NCI-H2029 treated with DMSO at 0.1 percent for 48 hours (cell line): Measurements from ENCODE around the gene SHISA7.
"Not testable (repeated sequence)": the region's sequence is repeated elsewhere in the genome, so short reads cannot be mapped to it uniquely, and the experiment has no call there.

ENCODE experiments used
- DNase-seq: peaks from one replicate; lab custom pipeline; 2025; lab: John Stamatoyannopoulos, UW

The SHISA7 gene

DNA sequence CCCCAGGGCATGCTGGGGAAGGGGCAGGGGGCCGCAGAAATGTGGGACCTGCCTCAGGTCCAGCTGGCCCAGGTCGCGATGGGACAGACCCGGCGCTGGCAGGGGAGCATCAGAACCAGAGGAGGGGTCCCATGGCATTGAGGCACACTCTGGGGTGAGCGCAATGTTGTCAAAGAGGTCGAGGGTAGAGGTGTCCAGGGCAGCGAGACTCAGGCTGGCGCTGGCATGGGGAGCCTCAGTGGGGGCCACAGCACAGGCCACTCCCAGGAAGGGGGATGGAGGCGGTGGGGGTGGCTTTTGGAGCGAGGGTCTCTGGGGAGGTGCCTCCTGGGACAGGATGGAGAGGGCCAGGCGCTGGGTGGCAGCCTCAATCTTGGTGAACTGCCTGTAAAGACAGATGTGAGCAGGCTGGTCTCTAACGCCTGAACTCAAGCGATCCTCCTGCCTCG, 20.5 kb upstream of the SHISA7 start:
- DNase-seq = no peak

DNA sequence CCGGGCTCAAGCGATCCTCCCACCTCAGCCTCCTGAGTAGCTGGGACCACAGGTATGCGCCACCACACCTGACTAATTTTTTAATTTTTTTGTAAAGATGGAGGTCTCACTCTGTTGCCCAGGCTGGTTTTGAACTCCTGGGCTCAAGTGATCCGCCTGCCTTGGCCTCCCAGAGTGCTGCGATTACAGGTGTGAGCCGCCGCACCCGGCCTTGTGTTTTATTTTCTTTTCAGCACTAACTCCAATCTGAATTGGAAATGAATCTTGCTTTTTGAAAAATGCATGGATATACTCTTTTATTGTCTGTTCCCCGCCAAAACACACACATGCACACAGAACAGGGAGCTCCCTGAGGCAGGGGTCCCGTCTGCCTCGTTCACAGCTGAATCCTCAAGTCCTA, 19.6 kb upstream of the SHISA7 start:
- DNase-seq = no peak

DNA sequence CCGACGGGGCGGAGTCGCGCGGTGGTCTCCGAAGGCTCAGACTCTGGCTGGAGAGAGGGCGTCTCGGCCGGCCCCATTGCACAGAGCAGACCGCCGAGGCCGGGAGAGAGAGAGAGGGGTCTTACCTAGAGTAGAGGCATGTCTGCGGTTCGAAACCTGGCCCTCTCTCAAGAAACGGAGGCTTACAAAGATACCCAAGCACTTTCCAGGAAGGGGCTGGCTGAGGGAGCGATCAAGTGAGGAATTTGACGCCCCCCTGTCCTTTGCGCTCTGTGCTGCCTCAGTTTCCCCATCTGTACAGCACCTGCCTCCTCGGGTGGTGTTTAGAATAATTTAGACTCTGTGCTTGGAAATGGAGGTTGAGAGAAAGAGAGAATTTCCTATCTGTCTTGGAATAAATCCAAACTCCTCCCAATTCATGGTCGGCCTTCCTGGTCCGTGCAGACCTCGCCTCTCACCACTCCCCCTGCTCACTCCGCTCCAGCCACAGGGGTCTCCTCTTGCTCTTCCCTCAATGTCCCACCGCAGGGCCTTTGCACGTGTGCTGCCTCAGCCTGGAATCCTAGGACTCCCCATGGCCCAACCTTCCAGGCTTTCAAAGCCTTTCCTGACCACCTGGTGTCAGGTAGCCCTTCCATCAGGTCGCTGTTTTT, 19.0 kb upstream of the SHISA7 start:
- DNase-seq = no peak

DNA sequence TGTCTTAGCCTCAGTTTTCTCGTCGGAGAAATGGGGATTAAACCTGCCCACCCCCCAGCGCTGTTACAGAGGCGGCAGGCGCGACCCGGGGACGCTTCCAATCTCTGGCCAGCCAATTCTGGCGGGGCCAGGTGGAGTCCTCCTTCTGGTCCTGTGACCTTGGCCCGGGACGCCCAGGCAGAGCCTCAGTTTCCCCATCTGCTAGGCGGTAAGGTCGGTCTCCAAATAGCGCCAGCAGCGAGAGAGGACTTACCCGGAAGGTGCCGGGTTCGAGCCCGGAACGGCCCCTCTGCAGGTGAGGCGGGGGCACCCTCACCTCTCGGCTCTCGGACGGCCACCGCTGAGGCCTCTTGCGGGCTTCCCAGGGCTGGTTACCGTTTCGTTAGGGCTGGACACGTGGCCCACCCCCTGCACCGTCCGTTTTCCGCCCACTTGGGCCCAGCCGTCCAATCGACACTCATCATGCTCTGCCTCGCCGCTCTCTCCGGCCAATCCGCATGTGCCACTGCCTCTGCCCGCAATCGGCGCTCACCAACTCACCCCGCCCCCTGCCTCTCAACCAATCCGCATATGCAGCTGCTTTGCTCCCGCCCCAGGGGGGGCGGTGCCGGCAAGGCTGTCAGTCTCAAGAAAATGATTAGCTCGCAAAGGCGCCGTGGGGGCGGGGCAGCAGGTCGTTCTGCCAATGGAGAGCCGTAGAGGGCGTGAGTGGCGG, 18.3 kb upstream of the SHISA7 start, which contains the start of gene ISOC2:
Gene ISOC2 (minus strand): TSS at position 384 of the 715 bp plus-strand sequence. CDS start 5,156 bp downstream, outside the sequence.
- DNase-seq = peak; percentile 97

DNA sequence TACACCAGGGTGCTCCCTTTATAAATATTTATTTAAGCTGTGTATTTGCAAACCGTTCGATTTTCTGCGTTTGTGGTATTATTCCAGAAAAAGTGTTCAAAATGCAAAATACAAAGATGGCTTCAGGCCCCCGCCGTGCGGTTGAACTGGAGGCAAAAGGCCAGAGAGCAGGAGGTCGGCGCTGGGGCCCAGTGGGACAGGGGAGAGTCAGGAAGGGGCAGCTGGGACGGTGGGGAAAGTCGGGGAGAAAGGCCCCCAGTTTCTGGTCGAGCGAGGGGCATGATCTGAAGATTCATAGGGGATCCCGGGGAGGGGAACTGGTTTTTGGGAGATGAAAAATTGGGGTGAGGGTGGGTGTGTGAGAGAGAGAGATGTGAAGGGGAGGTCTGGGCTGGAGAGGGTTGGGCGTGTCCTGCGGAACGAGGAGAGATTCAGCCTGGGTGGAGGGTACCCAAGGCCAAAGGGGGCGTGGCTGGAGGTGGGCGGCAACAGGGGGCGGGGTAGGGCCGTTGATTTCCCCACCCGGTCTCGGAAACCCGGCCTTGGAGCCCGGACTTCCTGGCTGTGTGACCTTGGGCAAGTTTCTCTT, 17.7 kb upstream of the SHISA7 start:
- DNase-seq = no peak

DNA sequence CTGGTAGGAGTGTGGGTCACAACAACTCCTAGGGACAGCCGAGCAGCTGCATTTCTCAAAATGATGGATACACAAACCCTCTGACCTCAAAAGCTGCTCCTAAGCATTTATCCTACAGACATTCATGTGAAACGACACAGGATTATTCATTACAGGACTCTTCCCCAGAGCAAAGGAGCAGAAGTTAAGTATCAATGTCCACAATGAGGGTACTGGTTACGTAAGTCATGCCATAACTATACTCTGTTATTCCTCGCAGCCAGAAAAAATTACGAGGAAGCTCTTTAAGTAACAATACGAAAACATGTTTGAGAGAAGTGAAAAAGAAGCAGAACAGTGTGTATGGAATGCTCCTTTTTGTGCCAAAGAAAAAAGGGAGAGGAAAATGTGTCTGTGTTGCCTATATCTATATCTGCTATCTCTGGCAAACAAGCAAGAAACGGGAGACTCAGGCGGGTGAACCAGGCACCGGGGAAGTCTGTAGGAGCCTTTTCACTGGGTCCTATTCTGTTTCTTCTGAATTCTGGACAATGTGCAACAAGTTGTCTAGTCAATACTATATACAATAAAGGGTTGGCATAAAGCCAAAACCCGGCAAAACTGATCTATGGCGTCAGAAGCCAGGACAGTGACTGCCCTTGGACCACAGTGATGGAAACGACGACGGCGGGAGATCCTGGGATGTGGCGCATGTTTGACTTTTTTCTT, 17.0 kb upstream of the SHISA7 start:
- DNase-seq = no peak

DNA sequence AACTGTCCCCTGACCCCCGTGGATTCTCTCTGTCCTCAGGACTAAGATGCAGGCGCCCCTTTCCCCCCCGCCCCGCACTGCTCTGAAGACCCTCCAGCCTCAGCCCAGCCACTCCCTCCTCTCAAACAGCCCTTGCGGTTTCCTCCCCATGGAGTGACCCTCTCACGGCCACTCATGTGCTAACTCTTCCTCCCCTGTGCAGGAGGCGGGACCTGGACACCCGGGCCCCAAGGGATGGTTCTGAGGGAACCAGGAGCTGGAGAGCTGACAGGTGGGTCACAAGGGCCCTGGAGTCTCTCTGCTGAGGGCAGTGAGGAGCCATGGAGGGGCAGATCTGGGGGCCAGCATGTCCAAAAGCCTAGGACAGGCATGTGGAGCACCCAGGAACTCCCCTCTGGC, 16.4 kb upstream of the SHISA7 start:
- no peak for DNase-seq

DNA sequence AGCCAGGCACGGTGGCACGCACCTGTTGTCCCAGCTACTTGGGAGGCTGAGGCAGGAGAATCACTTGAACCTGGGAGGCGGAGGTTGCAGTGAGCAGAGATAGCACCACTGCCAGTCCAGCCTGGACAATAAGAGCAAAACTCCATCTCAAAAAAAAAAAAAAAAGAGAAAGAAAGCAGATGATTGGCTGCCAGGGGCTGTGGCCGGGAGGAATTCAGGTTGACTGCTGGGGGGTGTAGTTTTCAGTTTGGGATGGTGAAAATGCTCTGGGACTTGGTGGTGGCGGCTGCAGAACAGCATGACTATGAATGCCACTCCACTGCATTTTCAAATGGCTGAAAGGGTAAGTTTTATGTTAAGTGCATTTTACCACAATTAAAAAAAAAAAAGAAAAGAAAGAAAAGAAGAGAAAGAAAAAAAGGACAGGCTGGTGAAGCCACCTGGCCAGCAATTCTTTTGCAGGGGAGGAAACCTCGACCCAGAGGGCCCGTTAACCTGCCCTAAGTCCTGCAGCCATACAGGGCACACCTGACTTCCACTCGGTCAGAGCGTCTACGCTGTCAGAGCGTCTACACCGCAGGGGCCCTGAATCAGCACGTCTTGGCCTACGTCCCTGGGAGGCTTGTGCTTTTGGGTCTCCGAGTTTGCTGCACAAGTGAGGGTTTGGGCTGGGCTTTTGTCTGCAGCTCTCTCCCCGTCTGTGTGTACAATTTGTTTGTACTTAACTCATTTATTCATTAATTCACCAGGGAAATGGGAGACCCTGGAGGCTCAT, 14.8 kb upstream of the SHISA7 start:
- DNase-seq = no peak

DNA sequence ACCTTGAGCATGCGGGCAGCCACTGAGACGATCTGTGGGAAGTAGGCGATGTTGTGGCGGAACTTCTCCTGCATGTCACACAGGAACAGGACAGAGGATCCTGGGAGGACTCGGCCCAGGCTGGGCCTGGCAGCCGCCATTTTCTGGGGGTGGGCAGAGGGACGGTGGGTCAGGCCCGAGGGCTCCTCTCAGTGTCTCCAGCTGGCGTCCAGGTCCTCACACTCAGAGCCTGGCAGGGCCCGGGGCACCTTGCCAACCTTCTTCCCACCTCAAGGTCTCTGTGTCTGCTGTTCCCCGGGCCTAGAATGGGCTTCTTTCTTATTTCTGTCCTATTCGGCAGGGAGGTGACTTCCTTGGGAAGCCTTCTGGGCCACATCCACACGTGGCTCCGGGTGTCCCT, 13.2 kb upstream of the SHISA7 start:
- DNase-seq = no peak

DNA sequence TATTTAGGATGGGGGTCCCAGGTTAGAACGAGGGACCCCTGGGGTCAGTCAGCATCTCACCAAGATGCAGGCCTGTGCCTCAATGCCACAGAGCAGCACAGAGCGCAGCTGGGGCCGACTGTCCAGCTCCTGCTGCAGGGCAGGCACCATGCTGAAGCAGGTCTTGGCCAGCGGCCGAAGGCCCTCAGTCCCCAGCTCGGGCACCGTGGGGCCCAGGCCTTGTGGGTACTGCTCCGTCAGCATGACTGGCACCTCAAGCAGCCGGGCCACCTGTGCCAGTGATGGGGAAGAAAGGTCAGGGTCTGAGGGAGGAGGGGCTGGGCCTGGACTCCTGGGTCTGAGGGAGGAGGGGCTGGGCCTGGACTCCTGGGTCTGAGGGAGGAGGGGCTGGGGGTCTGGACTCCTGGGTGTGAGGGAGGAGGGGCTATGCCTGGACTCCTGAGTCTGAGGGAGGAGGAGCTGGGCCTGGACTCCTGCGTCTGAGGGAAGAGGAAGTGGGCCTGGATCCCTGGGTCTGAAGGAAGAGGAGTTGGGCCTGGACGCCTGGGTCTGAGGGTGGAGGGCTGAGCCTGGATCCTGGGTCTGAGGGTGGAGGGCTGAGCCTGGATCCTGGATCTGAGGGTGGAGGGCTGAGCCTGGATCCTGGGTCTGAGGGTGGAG, 12.6 kb upstream of the SHISA7 start:
- no peak for DNase-seq

DNA sequence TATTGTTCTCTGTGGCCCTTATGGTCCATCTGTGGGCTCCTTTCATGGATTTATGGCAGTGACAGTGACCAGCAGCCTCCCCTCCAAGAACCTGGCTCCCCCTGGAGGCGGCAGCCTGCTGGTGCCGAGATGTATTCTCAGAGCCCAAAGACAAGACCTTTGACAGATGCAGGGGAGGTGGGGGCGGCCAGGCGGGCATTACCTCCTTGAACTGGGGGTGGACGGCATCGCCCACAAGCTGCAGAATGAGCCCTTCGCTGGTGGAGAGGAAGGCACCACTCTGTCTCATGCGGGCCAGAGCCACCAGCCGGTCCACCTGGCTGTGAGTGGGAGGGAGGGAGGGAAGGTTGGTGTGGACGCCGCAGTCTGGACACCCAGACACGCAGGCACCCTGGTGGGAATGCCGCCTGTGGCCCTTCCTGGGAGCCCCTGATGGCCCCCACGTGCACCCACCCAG, 11.7 kb upstream of the SHISA7 start:
- DNase-seq = no peak

DNA sequence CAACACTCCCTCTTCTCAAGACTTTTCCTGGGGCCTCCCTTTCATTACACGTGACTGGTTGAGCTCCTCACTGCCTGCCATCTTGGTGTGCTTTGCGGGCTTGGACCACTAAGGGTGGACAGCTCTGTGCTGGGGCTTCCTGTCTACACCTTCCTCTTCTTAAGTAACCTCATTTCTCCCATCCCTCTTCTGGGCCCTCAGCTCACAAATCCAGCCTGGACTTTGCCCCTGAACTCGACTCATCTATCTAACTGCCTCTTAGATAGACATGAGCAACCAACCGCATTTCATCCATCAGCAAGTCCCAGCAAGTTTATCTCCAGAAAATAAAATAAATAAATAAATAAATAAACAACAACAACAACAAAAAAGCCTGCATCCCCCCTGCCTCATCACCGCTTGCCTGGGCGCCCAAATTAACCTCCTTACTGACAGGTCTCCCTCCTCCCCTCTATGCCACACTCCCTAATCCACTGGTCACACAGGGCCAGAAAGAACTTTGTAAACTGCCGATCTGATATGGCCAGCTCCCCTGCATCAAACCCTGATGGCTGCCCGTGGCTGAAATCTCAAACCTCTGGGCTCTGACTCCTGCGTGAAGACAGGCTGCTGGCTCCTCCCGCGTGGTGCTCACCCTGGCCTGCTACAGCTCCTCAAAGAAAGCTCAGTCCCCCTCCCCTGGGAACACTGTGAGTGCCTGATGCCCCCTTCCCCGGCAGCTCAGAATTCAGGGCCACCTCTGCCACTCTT, 10.6 kb upstream of the SHISA7 start:
- DNase-seq = no peak

DNA sequence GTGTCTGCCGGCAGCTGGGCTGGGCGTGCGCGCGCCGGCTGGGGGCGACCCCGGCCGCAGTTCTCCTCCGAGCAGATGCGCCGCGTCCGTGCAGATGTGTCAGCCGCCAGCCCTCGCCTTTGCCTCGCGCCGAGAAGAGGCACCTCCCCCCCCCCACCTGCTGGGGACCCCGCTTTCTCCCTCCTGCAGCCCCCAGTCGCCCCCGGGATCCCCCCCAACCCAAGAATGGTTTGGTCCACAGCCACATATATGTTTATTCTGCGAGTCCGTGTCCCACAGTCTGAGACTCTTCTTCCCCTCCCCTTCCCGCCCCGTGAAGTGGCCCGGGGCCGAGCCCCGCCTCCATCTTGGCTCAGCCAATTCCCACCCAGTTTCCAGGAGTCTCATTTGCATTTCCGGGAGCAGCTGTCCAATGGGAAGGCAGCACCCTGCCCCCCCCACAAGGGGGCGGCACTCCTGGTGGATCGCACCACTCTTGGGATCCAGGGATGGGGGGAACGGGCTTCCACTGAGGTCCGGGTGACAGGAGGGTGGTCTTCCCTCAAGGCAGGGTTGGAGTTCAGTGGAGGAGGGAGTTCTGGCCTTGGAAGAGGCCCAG, 9.7 kb upstream of the SHISA7 start:
- DNase-seq = peak; percentile 72

DNA sequence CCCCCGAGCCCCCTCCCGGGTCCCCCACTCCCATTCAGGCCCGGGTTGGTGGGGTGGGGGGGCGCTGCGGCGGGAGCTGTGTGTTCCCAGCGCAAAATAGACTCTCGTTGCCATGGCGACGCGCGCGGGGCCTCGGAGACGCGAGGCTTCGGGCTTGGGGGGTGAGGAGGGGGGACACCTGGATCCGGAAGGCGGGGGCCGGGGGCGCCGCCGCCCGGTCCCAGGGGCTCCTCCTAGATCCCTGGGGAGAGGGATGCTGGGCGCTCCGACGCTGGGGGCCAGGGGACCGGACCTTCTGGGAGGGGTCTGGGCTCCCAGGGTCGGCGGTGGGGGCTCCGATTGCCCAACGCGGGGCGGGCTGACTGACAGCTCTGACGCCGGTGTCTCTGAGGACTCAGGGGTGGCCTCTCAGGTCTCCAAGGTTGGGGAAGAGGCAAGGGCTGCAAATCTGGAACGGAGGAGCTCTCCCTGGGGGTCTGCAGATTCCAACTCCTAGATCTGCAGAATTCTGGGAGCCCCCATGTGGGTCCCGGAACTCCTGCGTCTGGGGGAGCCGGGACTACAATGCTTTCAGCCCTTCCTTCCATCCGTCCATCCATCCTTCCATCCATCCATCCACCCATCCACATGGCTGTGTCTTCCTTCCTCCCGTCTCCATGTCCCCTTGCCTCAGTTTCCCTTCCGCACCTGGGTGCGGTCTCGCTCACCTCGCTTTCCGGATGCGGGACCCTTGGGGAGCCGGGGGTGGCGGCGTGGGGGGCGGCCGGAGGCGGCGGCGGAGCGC, 9.1 kb upstream of the SHISA7 start:
- no peak for DNase-seq

DNA sequence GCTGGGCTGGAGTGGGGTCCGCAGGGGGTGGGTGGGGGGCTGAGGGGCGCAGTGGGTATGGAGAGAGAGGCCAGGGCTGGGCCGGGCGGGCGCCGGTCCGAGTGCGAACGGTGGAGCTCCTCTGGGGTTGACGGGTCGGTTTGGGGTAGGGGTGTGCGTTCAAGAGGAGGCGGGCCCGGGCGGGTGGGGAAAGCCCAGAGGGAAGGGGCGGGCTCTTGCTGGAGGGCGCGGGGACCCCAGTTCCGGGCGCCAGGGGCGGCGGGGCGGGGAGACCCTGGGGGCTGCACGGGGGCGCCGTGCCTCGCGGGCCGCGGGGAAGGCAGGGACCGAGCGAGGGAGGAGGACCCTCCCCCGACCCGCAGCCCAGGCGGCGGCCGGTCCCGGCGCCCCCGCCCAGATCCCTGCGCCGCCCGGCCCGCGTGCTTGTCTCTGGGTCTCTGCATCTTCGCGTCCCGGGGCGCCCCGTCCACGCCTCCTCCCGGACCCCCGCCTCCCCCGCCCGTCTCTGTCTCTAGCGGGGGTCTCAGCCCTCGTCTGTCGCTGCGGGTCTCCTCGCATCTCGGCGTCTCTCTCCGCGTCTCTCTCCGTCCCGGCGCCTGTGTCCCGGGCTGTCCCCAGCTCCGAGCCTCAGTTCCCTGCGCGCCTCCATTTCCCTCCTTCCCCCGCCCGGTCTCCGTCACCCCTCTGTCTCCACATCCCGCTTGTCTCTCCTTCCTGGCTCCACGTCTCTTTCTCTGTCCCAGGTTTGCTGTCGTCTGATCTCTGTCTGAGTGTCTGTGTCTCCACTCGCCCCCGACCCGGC, 8.3 kb upstream of the SHISA7 start:
- DNase-seq = no peak

DNA sequence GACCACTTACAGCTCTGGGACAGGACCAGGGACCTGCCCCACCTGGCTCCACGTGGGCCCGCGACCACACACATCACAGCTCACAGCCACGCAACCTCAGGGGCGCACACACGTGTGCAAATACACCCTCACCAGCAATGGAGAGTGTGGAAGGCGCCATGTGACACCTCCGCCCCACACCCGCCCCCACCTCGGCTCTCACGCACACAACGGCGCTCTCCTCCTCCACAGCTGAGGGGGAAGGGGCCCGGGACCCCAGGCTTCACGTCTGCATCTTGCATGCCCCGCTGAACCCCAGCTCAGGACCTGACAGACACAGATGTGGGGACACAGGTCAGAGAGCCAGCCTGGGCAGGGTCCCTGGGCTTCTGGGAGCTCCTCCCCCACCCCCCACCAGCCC, 6.4 kb upstream of the SHISA7 start:
- DNase-seq = no peak

DNA sequence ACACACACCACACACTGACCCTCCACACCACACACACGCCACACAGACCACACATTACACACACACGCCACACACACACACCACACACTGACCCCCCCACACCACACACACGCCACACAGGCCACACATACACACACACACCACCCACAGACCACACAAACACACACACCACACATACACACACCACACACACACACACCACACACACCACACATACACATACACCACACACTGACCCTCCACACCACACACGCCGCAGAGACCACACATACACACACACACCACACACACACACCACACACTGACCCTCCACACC, 5.0 kb upstream of the SHISA7 start:
- DNase-seq = not testable (repeated sequence)

DNA sequence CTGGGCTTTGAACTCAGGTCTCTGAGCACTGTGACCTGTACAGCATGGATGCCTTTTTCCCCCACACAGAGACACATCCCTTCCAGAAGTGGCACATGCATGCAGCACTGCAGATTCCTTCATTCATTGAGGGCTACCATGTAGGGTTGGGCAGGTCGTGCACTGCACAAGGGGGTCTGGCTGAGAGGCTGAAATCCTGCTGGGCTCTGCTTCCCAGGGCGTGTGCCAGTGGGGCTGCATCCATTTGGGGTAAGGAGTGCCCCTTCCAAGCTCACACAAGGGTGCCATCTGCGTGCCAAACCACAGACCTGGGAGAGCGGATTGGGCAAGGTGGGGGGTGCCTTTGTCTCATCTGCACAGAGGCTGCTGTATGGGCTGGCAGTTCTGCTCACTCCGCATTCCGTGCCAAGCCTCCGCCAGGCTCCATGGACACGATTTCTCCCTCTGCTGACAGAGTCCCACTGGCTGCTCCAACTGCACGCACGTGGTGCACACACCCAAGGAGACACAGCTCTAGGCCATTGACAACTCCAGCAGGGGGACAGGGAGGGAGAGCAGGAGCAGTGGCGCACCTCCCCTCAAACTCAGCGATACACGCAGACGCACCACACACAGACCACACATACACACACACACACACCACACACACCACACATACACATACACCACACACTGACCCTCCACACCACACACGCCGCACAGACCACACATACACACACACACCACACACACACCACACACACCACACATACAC, 4.5 kb upstream of the SHISA7 start:
- no peak for DNase-seq
